ENCODE results near the gene MED29.

The MED29 gene

DNA sequence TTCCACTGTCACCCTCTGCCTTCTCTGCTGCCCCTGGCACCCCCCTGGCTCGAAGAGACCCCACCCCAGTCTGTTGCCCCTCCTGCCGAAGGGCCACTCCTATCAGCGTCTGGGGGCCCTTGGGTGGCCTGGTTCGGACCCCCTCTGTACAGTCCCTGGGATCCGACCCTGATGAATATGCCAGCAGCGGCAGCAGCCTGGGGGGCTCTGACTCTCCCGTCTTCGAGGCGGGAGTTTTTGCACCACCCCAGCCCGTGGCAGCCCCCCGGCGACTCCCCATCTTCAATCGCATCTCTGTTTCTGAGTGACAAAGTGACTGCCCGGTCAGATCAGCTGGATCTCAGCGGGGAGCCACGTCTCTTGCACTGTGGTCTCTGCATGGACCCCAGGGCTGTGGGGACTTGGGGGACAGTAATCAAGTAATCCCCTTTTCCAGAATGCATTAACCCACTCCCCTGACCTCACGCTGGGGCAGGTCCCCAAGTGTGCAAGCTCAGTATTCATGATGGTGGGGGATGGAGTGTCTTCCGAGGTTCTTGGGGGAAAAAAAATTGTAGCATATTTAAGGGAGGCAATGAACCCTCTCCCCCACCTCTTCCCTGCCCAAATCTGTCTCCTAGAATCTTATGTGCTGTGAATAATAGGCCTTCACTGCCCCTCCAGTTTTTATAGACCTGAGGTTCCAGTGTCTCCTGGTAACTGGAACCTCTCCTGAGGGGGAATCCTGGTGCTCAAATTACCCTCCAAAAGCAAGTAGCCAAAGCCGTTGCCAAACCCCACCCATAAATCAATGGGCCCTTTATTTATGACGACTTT, 17.4 kb downstream of the MED29 start:
- Histone ChIP-seq H3K4me1 (ENCODE audit: control insufficient read depth, insufficient read depth, low read length) (peaks cover 31% of the 10 kb centered on the region), H3K36me3 (ENCODE audit: insufficient read depth, low read length) (peaks cover 15% of the 10 kb centered on the region), H3K27me3 (ENCODE audit: control insufficient read depth, insufficient read depth, low read length) (no peaks in the 10 kb centered on the region), H3K9ac (ENCODE audit: low read depth, low read length) (peak overlapping the region; percentile 91), H3K4me3 (ENCODE audit: low read length) (peak overlapping the region; percentile 80), H3K4me2 (ENCODE audit: low read length) (peak overlapping the region; percentile 86), H3K9me3 (replicated peaks; ENCODE audit: low read length) (no peaks in the 10 kb centered on the region)

DNA sequence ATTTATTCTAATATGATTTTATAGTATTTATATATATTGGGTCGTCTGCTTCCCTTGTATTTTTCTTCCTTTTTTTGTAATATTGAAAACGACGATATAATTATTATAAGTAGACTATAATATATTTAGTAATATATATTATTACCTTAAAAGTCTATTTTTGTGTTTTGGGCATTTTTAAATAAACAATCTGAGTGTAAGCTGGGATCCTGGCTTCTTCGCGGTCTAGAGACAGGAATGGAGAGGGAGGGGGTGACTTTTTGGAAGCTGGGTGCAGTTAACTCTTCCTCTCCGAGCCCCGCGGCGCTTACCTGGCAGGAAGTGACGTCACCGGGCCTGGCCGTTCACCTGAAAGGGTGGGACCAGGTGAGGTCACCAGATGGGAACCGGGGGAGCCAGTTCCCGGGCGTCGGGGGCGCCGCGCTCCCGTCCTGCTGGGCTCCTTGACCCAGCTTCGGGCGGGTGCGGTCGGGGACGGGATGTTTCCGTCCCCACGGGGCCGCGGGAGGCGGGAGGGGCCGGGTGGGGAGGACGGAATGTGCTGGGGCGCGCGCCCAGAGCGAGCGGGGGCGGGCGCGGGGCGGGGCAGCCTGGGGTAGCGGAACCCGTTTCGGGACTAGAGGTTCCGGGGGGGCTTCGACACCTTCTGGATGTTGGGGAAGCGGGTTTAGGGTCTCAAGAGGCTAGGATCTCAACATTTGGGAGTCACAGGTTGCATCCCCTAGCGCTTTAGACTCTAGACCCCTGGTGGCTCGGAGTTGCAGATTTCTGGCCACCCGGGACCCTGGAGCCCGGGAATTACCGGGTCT, 18.2 kb downstream of the MED29 start:
- Histone ChIP-seq H3K4me2 (ENCODE audit: low read length) (peak overlapping the region; percentile 86), H3K4me3 (ENCODE audit: low read length) (peak overlapping the region; percentile 80), H3K9me3 (replicated peaks; ENCODE audit: low read length) (no peaks in the 10 kb centered on the region), H3K36me3 (ENCODE audit: insufficient read depth, low read length) (peaks cover 15% of the 10 kb centered on the region), H3K4me1 (ENCODE audit: control insufficient read depth, insufficient read depth, low read length) (peaks cover 29% of the 10 kb centered on the region), H3K9ac (ENCODE audit: low read depth, low read length) (peak overlapping the region; percentile 91), H3K27me3 (ENCODE audit: control insufficient read depth, insufficient read depth, low read length) (no peaks in the 10 kb centered on the region)

GRCh38 chr19:39410017-39410830, 19.0 kb downstream of the MED29 start:
- peaks cover 37% of the 10 kb centered on the region for H3K4me1 ChIP-seq (ENCODE audit: control insufficient read depth, insufficient read depth, low read length)

DNA sequence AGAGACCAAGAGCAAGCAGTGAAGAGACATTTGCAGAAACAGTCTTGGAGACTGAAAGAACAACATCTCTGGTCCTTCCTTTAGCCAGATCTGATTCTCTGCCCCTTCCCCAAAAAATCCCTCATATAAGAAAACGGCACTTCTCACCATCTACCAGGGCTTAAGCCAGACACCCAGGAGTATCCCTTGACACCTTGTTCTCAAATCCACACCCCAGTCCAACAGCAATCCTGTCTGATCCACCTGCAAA, 19.6 kb downstream of the MED29 start:
- Histone ChIP-seq H3K4me2 (ENCODE audit: low read length) (peak overlapping the region; percentile 86), H3K27me3 (ENCODE audit: control insufficient read depth, insufficient read depth, low read length) (no peaks in the 10 kb centered on the region), H3K4me3 (ENCODE audit: low read length) (peak overlapping the region; percentile 80), H3K4me1 (ENCODE audit: control insufficient read depth, insufficient read depth, low read length) (peaks cover 38% of the 10 kb centered on the region), H3K9ac (ENCODE audit: low read depth, low read length) (peak overlapping the region; percentile 91), H3K9me3 (replicated peaks; ENCODE audit: low read length) (no peaks in the 10 kb centered on the region), H3K36me3 (ENCODE audit: insufficient read depth, low read length) (peaks cover 17% of the 10 kb centered on the region)

More at GRCh38 chr19:39410017-39410830, 19.0 kb downstream of the MED29 start:
- Histone ChIP-seq H3K27me3 (ENCODE audit: control insufficient read depth, insufficient read depth, low read length) (no peaks in the 10 kb centered on the region), H3K9me3 (replicated peaks; ENCODE audit: low read length) (no peaks in the 10 kb centered on the region), H3K9ac (ENCODE audit: low read depth, low read length) (peak overlapping the region; percentile 91), H3K4me2 (ENCODE audit: low read length) (peak overlapping the region; percentile 86), H3K36me3 (ENCODE audit: insufficient read depth, low read length) (peaks cover 15% of the 10 kb centered on the region), H3K4me3 (ENCODE audit: low read length) (peak overlapping the region; percentile 80)

- H3K27me3 ChIP-seq (ENCODE audit: control insufficient read depth, insufficient read depth, low read length), result no peaks in the 10 kb centered on the region
- no peaks in the 10 kb centered on the region for H3K9me3 ChIP-seq (replicated peaks; ENCODE audit: low read length)
- H3K4me3 ChIP-seq (ENCODE audit: low read length), result peak overlapping the region; percentile 80
- H3K4me1 ChIP-seq (ENCODE audit: control insufficient read depth, insufficient read depth, low read length), result peaks cover 33% of the 10 kb centered on the region
- peak overlapping the region; percentile 86 for H3K4me2 ChIP-seq (ENCODE audit: low read length)
- peaks cover 19% of the 10 kb centered on the region for H3K36me3 ChIP-seq (ENCODE audit: insufficient read depth, low read length)
- peak overlapping the region; percentile 91 for H3K9ac ChIP-seq (ENCODE audit: low read depth, low read length)
These were observed 20.1 kb downstream of the MED29 start for GRCh38 chr19:39411081-39411831.

- Histone ChIP-seq H3K9ac (ENCODE audit: low read depth, low read length) (peak overlapping the region; percentile 91), H3K9me3 (replicated peaks; ENCODE audit: low read length) (no peaks in the 10 kb centered on the region), H3K4me1 (ENCODE audit: control insufficient read depth, insufficient read depth, low read length) (peaks cover 32% of the 10 kb centered on the region), H3K27me3 (ENCODE audit: control insufficient read depth, insufficient read depth, low read length) (no peaks in the 10 kb centered on the region), H3K4me2 (ENCODE audit: low read length) (peak overlapping the region; percentile 86), H3K4me3 (ENCODE audit: low read length) (peak overlapping the region; percentile 80), H3K36me3 (ENCODE audit: insufficient read depth, low read length) (peaks cover 21% of the 10 kb centered on the region)
These were observed 20.6 kb downstream of the MED29 start for GRCh38 chr19:39411832-39412099.

DNA sequence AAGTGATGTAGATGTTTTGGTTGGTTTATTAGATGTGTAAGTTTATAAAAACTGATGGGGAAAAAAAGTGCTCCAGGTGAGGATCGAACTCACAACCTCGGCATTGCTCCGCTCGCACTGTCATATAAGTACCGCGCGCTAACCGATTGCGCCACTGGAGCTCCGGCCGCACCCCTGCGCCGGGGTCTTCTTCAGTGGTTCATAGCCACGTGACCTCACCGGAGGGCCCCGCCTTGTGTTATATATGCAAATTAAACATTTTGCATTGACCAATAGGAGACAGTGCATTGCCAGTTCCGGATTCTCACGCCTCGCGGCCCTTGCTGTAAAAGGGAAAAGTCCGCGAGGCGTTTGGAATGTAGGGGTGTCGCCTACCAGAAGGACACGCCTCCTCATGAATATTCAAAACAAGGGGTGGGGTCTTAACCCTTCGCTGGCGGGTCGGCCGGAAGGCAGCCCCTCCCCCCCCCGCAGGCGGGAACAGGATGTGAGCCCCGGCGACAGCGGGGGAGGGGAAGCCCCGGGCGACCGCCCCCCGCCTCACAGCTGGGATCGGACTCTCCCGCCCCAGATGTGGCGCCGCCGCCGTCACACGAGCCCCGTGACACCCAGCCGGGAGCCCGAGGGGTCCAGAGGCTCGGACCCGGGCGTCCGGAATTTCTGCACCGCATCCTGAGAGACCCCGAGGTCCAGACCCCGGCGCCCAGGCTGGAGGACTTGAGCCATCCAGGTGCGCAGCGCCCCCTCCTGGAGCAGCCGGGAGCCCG, 21.1 kb downstream of the MED29 start, which contains the start of gene PLEKHG2:
Gene PLEKHG2 (plus strand): TSS at position 570 of the 767 bp plus-strand sequence. CDS start 1,418 bp downstream, outside the sequence.
- H3K27me3 ChIP-seq (ENCODE audit: control insufficient read depth, insufficient read depth, low read length), result no peaks in the 10 kb centered on the region
- H3K9ac ChIP-seq (ENCODE audit: low read depth, low read length), result peak within 1 kb of the TSS; percentile 98
- peaks cover 32% of the 10 kb centered on the region for H3K4me1 ChIP-seq (ENCODE audit: control insufficient read depth, insufficient read depth, low read length)
- peaks cover 22% of the 10 kb centered on the region for H3K36me3 ChIP-seq (ENCODE audit: insufficient read depth, low read length)
- H3K9me3 ChIP-seq (replicated peaks; ENCODE audit: low read length), result no peaks in the 10 kb centered on the region
- H3K4me2 ChIP-seq (ENCODE audit: low read length), result peak within 1 kb of the TSS; percentile 95
- H3K4me3 ChIP-seq (ENCODE audit: low read length), result peak within 1 kb of the TSS; percentile 93

- Histone ChIP-seq H3K27me3 (ENCODE audit: control insufficient read depth, insufficient read depth, low read length) (no peaks in the 10 kb centered on the region), H3K9me3 (replicated peaks; ENCODE audit: low read length) (no peaks in the 10 kb centered on the region), H3K4me2 (ENCODE audit: low read length) (peak overlapping the region; percentile 95), H3K4me3 (ENCODE audit: low read length) (peak overlapping the region; percentile 93), H3K4me1 (ENCODE audit: control insufficient read depth, insufficient read depth, low read length) (peaks cover 32% of the 10 kb centered on the region), H3K36me3 (ENCODE audit: insufficient read depth, low read length) (peaks cover 21% of the 10 kb centered on the region), H3K9ac (ENCODE audit: low read depth, low read length) (peak overlapping the region; percentile 98)
These were observed 21.7 kb downstream of the MED29 start for GRCh38 chr19:39412867-39413271.

DNA sequence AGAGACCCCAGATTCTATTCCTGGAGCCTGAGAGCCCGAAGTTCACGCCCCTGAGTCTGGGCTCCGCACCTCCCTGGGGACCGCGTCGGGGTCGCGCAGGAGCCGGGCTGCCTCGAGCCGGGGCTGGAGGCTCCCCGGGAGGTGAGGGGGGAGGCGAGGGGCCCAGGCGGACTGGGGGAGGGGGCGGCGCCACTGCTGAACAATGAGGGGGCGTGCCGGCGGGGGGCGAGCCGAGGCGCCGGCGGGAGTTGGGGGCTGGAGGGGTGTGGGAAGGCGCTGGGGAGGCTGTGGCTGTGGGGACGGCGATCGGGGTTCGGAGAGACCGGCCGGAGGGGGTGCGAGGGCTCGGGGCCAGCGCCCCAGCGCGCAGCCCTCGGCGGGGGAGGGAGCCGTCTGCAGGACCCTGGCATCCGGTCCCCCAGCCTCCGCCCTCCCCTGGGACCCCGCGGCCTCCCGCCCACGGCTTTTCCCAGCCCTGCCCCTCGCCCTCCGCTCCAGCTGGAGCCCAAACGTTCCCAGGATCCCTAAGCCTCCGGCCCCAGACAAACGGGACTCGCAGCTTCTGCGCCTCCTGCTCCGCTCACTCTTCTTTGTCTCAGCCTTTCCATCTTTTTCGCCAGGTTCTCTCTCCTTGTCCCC, 22.2 kb downstream of the MED29 start:
- peaks cover 19% of the 10 kb centered on the region for H3K36me3 ChIP-seq (ENCODE audit: insufficient read depth, low read length)
- H3K9me3 ChIP-seq (replicated peaks; ENCODE audit: low read length), result no peaks in the 10 kb centered on the region
- H3K9ac ChIP-seq (ENCODE audit: low read depth, low read length), result peak overlapping the region; percentile 98
- H3K27me3 ChIP-seq (ENCODE audit: control insufficient read depth, insufficient read depth, low read length), result no peaks in the 10 kb centered on the region
- H3K4me1 ChIP-seq (ENCODE audit: control insufficient read depth, insufficient read depth, low read length), result peaks cover 32% of the 10 kb centered on the region
- H3K4me2 ChIP-seq (ENCODE audit: low read length), result peak overlapping the region; percentile 95
- H3K4me3 ChIP-seq (ENCODE audit: low read length), result peak overlapping the region; percentile 93
